Trophoblast cell (in vitro differentiated cells and primary cell): Measurements from ENCODE around the gene ARHGAP31.
A peak's percentile ranks its signal among the peaks of the same experiment; 100 is the strongest.

Experiments
- DNase-seq, 2 donors: peaks; one replicate each; pipeline ENCODE4 v3.0.0-alpha.2; 2016
- H2AFZ ChIP-seq: 2 replicates; pipeline ENCODE4 v1.6.1; 2013; ENCODE audit warnings: low read length, moderate library complexity, mild to moderate bottlenecking; ENCODE audit not compliant: insufficient read depth, poor library complexity
- H2AK5ac ChIP-seq: 2 replicates; pipeline ENCODE4 v1.6.1; 2013; ENCODE audit warnings: mild to moderate bottlenecking, low read length
- H2BK120ac ChIP-seq: 2 replicates; pipeline ENCODE4 v1.6.1; 2013; ENCODE audit warnings: low read length, mild to moderate bottlenecking, moderate library complexity; ENCODE audit not compliant: insufficient read depth, poor library complexity
- H2BK12ac ChIP-seq: 2 replicates; pipeline ENCODE4 v1.6.1; 2013; ENCODE audit warnings: mild to moderate bottlenecking, low read length, moderate library complexity
- H2BK5ac ChIP-seq: 2 replicates; pipeline ENCODE4 v1.6.1; 2013; ENCODE audit warnings: low read length, low read depth, moderate library complexity, mild to moderate bottlenecking; ENCODE audit not compliant: poor library complexity
- H3K14ac ChIP-seq: 2 replicates; pipeline ENCODE4 v1.6.1; 2013; ENCODE audit warnings: mild to moderate bottlenecking, low read length
- H3K18ac ChIP-seq: 2 replicates; pipeline ENCODE4 v1.6.1; 2013; ENCODE audit warnings: mild to moderate bottlenecking, low read length
- H3K23ac ChIP-seq: 2 replicates; pipeline ENCODE4 v1.6.1; 2013; ENCODE audit warnings: low read length
- H3K27ac ChIP-seq: 2 replicates; pipeline ENCODE4 v1.5.1; 2013; ENCODE audit warnings: low read depth, mild to moderate bottlenecking, inconsistent platforms, low read length, moderate library complexity
- H3K27me3 ChIP-seq: 2 replicates; pipeline ENCODE4 v1.6.1; 2013; ENCODE audit warnings: inconsistent platforms, mild to moderate bottlenecking, low read length, moderate library complexity; ENCODE audit not compliant: insufficient read depth
- H3K36me3 ChIP-seq, 2 experiments: 1 replicate in 1 of 2; 2 replicates in 1 of 2; pipeline ENCODE4 v1.6.1; 2013; ENCODE audit warnings: low read length in 2 of 2, mild to moderate bottlenecking in 2 of 2, moderate library complexity in 1 of 2; ENCODE audit not compliant: insufficient read depth in 2 of 2, control insufficient read depth in 1 of 2
- H3K4ac ChIP-seq: 2 replicates; pipeline ENCODE4 v1.6.1; 2013; ENCODE audit warnings: low read depth, mild to moderate bottlenecking, low read length, moderate library complexity
- H3K4me1 ChIP-seq, 2 experiments: 1 replicate in 1 of 2; 2 replicates in 1 of 2; pipeline ENCODE4 v1.6.1; 2013; ENCODE audit warnings: low read length in 2 of 2, mild to moderate bottlenecking in 2 of 2, moderate library complexity in 1 of 2; ENCODE audit not compliant: insufficient read depth in 2 of 2, control insufficient read depth in 1 of 2
- H3K4me2 ChIP-seq: 2 replicates; pipeline ENCODE4 v1.6.1; 2013; ENCODE audit warnings: inconsistent platforms, mild to moderate bottlenecking, low read length, moderate library complexity
- H3K4me3 ChIP-seq: 2 replicates; pipeline ENCODE4 v1.5.1; 2013; ENCODE audit warnings: mild to moderate bottlenecking, low read depth, low read length, inconsistent platforms
- H3K79me1 ChIP-seq: one replicate; pipeline ENCODE4 v1.6.1; 2013; ENCODE audit warnings: low read length
- H3K79me2 ChIP-seq: 2 replicates; pipeline ENCODE4 v1.6.1; 2013; ENCODE audit warnings: low read length, mild to moderate bottlenecking; ENCODE audit not compliant: control insufficient read depth, insufficient read depth, poor library complexity
- H3K9ac ChIP-seq: 2 replicates; pipeline ENCODE4 v1.6.1; 2013; ENCODE audit warnings: mild to moderate bottlenecking, low read length
- H3K9me3 ChIP-seq: 2 replicates; pipeline ENCODE4 v1.6.1; 2013; ENCODE audit warnings: low read depth, mild to moderate bottlenecking, control low read depth, inconsistent platforms, low read length; ENCODE audit not compliant: insufficient read depth
- H4K12ac ChIP-seq: 2 replicates; pipeline ENCODE4 v1.6.1; 2013; ENCODE audit warnings: low read depth, mild to moderate bottlenecking, low read length, moderate library complexity
- H4K8ac ChIP-seq: 2 replicates; pipeline ENCODE4 v1.6.1; 2013; ENCODE audit warnings: low read depth, mild to moderate bottlenecking, low read length, moderate library complexity
- H4K91ac ChIP-seq: one replicate; pipeline ENCODE4 v1.6.1; 2013; ENCODE audit warnings: low read depth, mild to moderate bottlenecking, low read length, moderate library complexity
- WGBS: extraction: QIAGEN DNeasy Blood & Tissue Kit; methylation state at CpG from one replicate; pipeline ENCODE4 v1.1.7; 2013; ENCODE audit warnings: missing lambda C conversion rate; ENCODE audit not compliant: insufficient read length, insufficient coverage; ENCODE audit errors: extremely low coverage; 5-methylcytosine and 5-hydroxymethylcytosine counted together

ARHGAP31 gene

GRCh38 chr3:119288669-119289403 is 5.3 kb upstream of the ARHGAP31 start:
- Histone ChIP-seq H3K79me2 (no peaks in the 10 kb centered on the region), H3K4ac (no peak overlapping the region), H2BK5ac (no peak overlapping the region), H3K14ac (no peak overlapping the region), H4K12ac (no peak overlapping the region), H3K79me1 (peaks cover 3% of the 10 kb centered on the region), H2AK5ac (no peak overlapping the region), H3K18ac (no peak overlapping the region), H3K27me3 (no peaks in the 10 kb centered on the region), H3K36me3 (no peaks in the 10 kb centered on the region), H4K8ac (no peak overlapping the region), H3K9ac (no peak overlapping the region), H3K4me2 (no peak overlapping the region), H2BK120ac (no peak overlapping the region), H3K4me1 (peaks cover 2 to 7% of the 10 kb centered on the region in 2 experiments), H3K4me3 (no peak overlapping the region), H3K27ac (no peak overlapping the region), H3K9me3 (no peaks in the 10 kb centered on the region), H2AFZ (no peak overlapping the region), H4K91ac (no peak overlapping the region), H2BK12ac (no peak overlapping the region), H3K23ac (no peak overlapping the region)
- WGBS, result no CpG with 5 or more reads among the region's 3 CpGs
- DNase-seq, result peak; percentile 66 to 76

GRCh38 chr3:119289404-119289770 is 4.8 kb upstream of the ARHGAP31 start:
- Histone ChIP-seq H4K91ac (no peak overlapping the region), H4K12ac (no peak overlapping the region), H2BK5ac (no peak overlapping the region), H3K9ac (no peak overlapping the region), H3K4me2 (no peak overlapping the region), H3K27me3 (no peaks in the 10 kb centered on the region), H3K18ac (no peak overlapping the region), H3K4me1 (peaks cover 2 to 7% of the 10 kb centered on the region in 2 experiments), H3K27ac (no peak overlapping the region), H2AFZ (no peak overlapping the region), H3K36me3 (no peaks in the 10 kb centered on the region), H3K79me1 (peaks cover 9% of the 10 kb centered on the region), H3K14ac (no peak overlapping the region), H3K79me2 (peaks cover 3% of the 10 kb centered on the region), H3K9me3 (no peaks in the 10 kb centered on the region), H3K4ac (no peak overlapping the region), H4K8ac (no peak overlapping the region), H2AK5ac (no peak overlapping the region), H3K23ac (no peak overlapping the region), H3K4me3 (no peak overlapping the region), H2BK12ac (no peak overlapping the region), H2BK120ac (no peak overlapping the region)
- no peak for DNase-seq
- WGBS, result no CpG with 5 or more reads among the region's 2 CpGs

GRCh38 chr3:119290613-119291012 is 3.6 kb upstream of the ARHGAP31 start:
- no peak overlapping the region for H4K8ac ChIP-seq
- no peak overlapping the region for H2AFZ ChIP-seq
- no peaks in the 10 kb centered on the region for H3K27me3 ChIP-seq
- no peak overlapping the region for H3K4me2 ChIP-seq
- no peak overlapping the region for H3K9ac ChIP-seq
- no peak overlapping the region for H3K27ac ChIP-seq
- peaks cover 2 to 7% of the 10 kb centered on the region in 2 experiments for H3K4me1 ChIP-seq
- peak in 1 of 2 donors; percentile 77 for DNase-seq
- peaks cover 8% of the 10 kb centered on the region for H3K79me2 ChIP-seq
- H2BK5ac ChIP-seq, result no peak overlapping the region
- H3K4ac ChIP-seq, result no peak overlapping the region
- H4K91ac ChIP-seq, result no peak overlapping the region
- no peak overlapping the region for H2AK5ac ChIP-seq
- H3K14ac ChIP-seq, result no peak overlapping the region
- no peak overlapping the region for H3K23ac ChIP-seq
- H3K4me3 ChIP-seq, result no peak overlapping the region
- H2BK120ac ChIP-seq, result no peak overlapping the region
- peaks cover 17% of the 10 kb centered on the region for H3K79me1 ChIP-seq
- H3K18ac ChIP-seq, result no peak overlapping the region
- H4K12ac ChIP-seq, result no peak overlapping the region
- H3K36me3 ChIP-seq, result no peaks in the 10 kb centered on the region
- H3K9me3 ChIP-seq, result no peaks in the 10 kb centered on the region
- H2BK12ac ChIP-seq, result no peak overlapping the region

- no peak overlapping the region for H3K4me3 ChIP-seq
- H3K36me3 ChIP-seq, result no peaks in the 10 kb centered on the region
- H4K12ac ChIP-seq, result no peak overlapping the region
- H2BK5ac ChIP-seq, result no peak overlapping the region
- no peak overlapping the region for H3K9ac ChIP-seq
- H4K91ac ChIP-seq, result no peak overlapping the region
- peaks cover 2 to 7% of the 10 kb centered on the region in 2 experiments for H3K4me1 ChIP-seq
- no peak overlapping the region for H2AFZ ChIP-seq
- no peak overlapping the region for H4K8ac ChIP-seq
- peaks cover 8% of the 10 kb centered on the region for H3K79me2 ChIP-seq
- H3K9me3 ChIP-seq, result no peaks in the 10 kb centered on the region
- H3K4me2 ChIP-seq, result no peak overlapping the region
- H3K79me1 ChIP-seq, result peaks cover 17% of the 10 kb centered on the region
- no peak overlapping the region for H2BK12ac ChIP-seq
- H3K27ac ChIP-seq, result no peak overlapping the region
- no peak overlapping the region for H3K4ac ChIP-seq
- no peak overlapping the region for H3K23ac ChIP-seq
- H2AK5ac ChIP-seq, result no peak overlapping the region
- no peak overlapping the region for H2BK120ac ChIP-seq
- no CpG with 5 or more reads among the region's 7 CpGs for WGBS
- H3K27me3 ChIP-seq, result no peaks in the 10 kb centered on the region
- H3K14ac ChIP-seq, result no peak overlapping the region
- no peak overlapping the region for H3K18ac ChIP-seq
- peak; percentile 69 to 86 for DNase-seq
These were observed 3.0 kb upstream of the ARHGAP31 start for GRCh38 chr3:119291062-119291700.
